ENCODE results near the gene ABCA3. TPM values are rescaled to one million over a fixed set of nuclear protein-coding genes. Genes with fewer than 3 reads are reported as not detected.
"Not testable (repeated sequence)": the region's sequence is repeated elsewhere in the genome, so short reads cannot be mapped to it uniquely, and the experiment has no call there.

ABCA3 gene
- total RNA-seq, 1 experiment from 2014 or later, result 6.2 TPM

- intact Hi-C loops (cut with micrococcal nuclease; ENCODE audit: unreplicated experiment), result no loop called here
Measured at GRCh38 chr16:2386990-2387389, 46.5 kb upstream of the ABCA3 start.

DNA sequence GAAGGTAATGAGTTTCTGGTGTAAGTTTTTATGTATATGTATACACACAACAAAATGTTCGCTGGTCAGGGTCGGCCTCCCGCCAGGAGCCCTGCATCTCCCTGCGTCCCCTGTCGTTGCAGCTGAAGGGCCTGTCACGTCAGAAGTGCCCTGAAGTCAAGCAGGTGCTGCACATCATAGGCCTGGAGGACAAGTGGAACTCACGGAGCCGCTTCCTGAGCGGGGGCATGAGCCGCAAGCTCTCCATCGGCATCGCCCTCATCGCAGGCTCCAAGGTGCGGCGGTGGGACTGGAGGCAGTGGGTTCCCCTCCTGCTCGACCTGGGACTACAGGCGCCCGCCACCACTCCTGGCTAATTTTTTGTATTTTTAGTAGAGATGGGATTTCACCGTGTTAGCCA is 45.5 kb upstream of the ABCA3 start:
- H3K4me2 ChIP-seq; BruUV-seq (replicated peaks); POLR2A ChIA-PET (ENCODE audit: unreplicated experiment); intact Hi-C loops (cut with micrococcal nuclease; ENCODE audit: unreplicated experiment); H3K27me3 ChIP-seq (ENCODE audit: insufficient read depth, low read depth); H4K20me1 ChIP-seq (ENCODE audit: insufficient read depth); H2AFZ ChIP-seq; DNase-seq; H3F3A ChIP-seq (ENCODE audit: insufficient read depth, low read depth); H3K4me1 ChIP-seq (replicated peaks; ENCODE audit: insufficient read depth); H3K79me2 ChIP-seq (ENCODE audit: low read depth); CTCF ChIA-PET; H3K9me3 ChIP-seq (ENCODE audit: insufficient read depth, low read depth); H3K4me3 ChIP-seq; H3K36me3 ChIP-seq (ENCODE audit: low read depth); H3K27ac ChIP-seq; H3K9me2 ChIP-seq (ENCODE audit: insufficient read depth): not testable (repeated sequence)

More at GRCh38 chr16:2386990-2387389, 46.5 kb upstream of the ABCA3 start:
- Histone ChIP-seq H2AFZ (no peak overlapping the region), H4K20me1 (ENCODE audit: insufficient read depth) (no peaks in the 10 kb centered on the region), H3K79me2 (ENCODE audit: low read depth) (no peaks in the 10 kb centered on the region), H3K27ac (no peak overlapping the region), H3K27me3 (ENCODE audit: insufficient read depth, low read depth) (no peaks in the 10 kb centered on the region), H3K36me3 (ENCODE audit: low read depth) (no peaks in the 10 kb centered on the region), H3K4me3 (no peak overlapping the region), H3K9me2 (ENCODE audit: insufficient read depth) (no peaks in the 10 kb centered on the region), H3F3A (ENCODE audit: insufficient read depth, low read depth) (no peaks in the 10 kb centered on the region), H3K4me1 (replicated peaks; ENCODE audit: insufficient read depth) (no peaks in the 10 kb centered on the region), H3K9me3 (ENCODE audit: insufficient read depth, low read depth) (no peaks in the 10 kb centered on the region), H3K4me2 (no peak overlapping the region)
- no peak for DNase-seq
- POLR2A ChIA-PET (ENCODE audit: unreplicated experiment), result no interaction called here
- no TSS peak for BruUV-seq (replicated peaks)
- CTCF ChIA-PET, result no interaction called here
- TF ChIP-seq EZH2 (IDR thresholded peaks at IDR 0.05; ENCODE audit: low read depth) (no peak), CTCF (conservative IDR thresholded peaks at IDR 0.05) (0 out of 2 replicates have a peak, but pooled peaks have one; percentile 27)

DNA sequence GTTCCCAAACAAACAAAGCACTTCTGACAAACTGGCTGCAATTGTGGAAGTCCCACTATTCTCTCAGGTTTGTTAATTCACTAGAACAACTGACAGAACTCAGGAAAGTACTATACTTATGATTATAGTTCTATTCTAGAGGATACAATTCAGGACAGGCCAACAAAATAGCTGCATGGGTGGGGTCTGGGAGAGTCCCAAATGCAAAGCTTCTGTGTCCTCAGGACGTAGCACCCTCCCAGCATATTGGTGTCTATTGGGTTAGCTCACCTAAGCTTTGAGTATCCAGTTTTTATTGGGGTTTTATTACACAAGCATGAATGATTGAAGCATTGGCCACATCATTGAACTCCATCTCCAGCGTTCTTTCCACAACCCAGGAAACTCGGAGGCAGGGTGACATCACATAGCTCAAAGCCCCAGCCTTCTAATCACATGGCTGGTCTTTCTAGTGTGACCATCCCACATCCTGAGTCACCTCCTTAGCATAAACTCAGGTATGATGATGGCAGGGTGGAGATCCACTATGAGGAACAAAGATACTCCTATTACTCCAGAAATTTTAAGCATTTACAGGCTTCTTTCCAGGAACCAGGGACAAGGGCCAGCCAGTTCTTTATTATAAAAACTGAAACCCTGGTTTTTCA is 44.8 kb upstream of the ABCA3 start:
- peak; percentile 38 to 59 for DNase-seq
- Histone ChIP-seq H3K27me3 (ENCODE audit: insufficient read depth, low read depth) (no peaks in the 10 kb centered on the region), H3K4me1 (replicated peaks; ENCODE audit: insufficient read depth) (no peaks in the 10 kb centered on the region), H3K9me2 (ENCODE audit: insufficient read depth) (no peaks in the 10 kb centered on the region), H3K27ac (no peak overlapping the region), H3F3A (ENCODE audit: insufficient read depth, low read depth) (no peaks in the 10 kb centered on the region), H4K20me1 (ENCODE audit: insufficient read depth) (no peaks in the 10 kb centered on the region), H3K4me3 (no peak overlapping the region), H3K79me2 (ENCODE audit: low read depth) (no peaks in the 10 kb centered on the region), H3K9me3 (ENCODE audit: insufficient read depth, low read depth) (no peaks in the 10 kb centered on the region), H3K4me2 (no peak overlapping the region), H3K36me3 (ENCODE audit: low read depth) (no peaks in the 10 kb centered on the region), H2AFZ (no peak overlapping the region)
- intact Hi-C loops (cut with micrococcal nuclease; ENCODE audit: unreplicated experiment), result no loop called here
- no TSS peak for BruUV-seq (replicated peaks)
- ChIA-PET CTCF (no interaction called here), POLR2A (ENCODE audit: unreplicated experiment) (interaction anchor here (0.6 kb wide), 1 partner anchor 82 kb away, joined by 4 read pairs; no protein-coding TSS in a partner anchor)
- TF ChIP-seq EZH2 (IDR thresholded peaks at IDR 0.05; ENCODE audit: low read depth) (no peak), CTCF (conservative IDR thresholded peaks at IDR 0.05) (no peak)

DNA sequence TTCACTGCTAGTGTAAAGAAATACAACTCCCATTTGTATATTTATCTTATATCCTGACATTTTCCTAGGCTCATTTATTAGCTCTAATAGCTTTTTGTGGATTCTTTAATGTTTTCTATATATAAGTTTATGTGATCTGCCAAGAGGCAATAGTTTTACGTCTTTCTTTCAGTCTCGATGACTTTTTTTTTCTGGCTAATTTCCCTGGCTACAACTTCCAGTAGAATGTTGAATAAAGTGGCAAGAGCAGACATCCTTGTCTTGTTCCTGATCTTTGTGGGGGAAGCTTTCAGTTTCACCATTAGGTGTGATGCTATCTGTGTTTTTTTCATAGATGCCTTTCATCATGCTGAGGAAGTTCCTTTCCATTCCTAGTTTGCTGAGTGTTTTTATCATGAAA is 43.9 kb upstream of the ABCA3 start:
- POLR2A ChIA-PET (ENCODE audit: unreplicated experiment), result no interaction called here
- intact Hi-C loops (cut with micrococcal nuclease; ENCODE audit: unreplicated experiment), result no loop called here
- Histone ChIP-seq H3K4me2 (no peak overlapping the region), H3K27ac (no peak overlapping the region), H3K79me2 (ENCODE audit: low read depth) (no peaks in the 10 kb centered on the region), H3K9me3 (ENCODE audit: insufficient read depth, low read depth) (no peaks in the 10 kb centered on the region), H3K27me3 (ENCODE audit: insufficient read depth, low read depth) (no peaks in the 10 kb centered on the region), H3K4me3 (no peak overlapping the region), H3F3A (ENCODE audit: insufficient read depth, low read depth) (no peaks in the 10 kb centered on the region), H4K20me1 (ENCODE audit: insufficient read depth) (no peaks in the 10 kb centered on the region), H3K9me2 (ENCODE audit: insufficient read depth) (no peaks in the 10 kb centered on the region), H3K4me1 (replicated peaks; ENCODE audit: insufficient read depth) (no peaks in the 10 kb centered on the region), H2AFZ (no peak overlapping the region), H3K36me3 (ENCODE audit: low read depth) (no peaks in the 10 kb centered on the region)
- no TSS peak for BruUV-seq (replicated peaks)
- DNase-seq, result no peak
- TF ChIP-seq CTCF (conservative IDR thresholded peaks at IDR 0.05), result no peak
- TF ChIP-seq EZH2 (IDR thresholded peaks at IDR 0.05; ENCODE audit: low read depth), result no peak
- CTCF ChIA-PET, result no interaction called here
